Astrocyte (in vitro differentiated cells and primary cell): ENCODE data around the gene LMNB1. TPM values are rescaled to one million over a fixed set of nuclear protein-coding genes. Genes with fewer than 3 reads are reported as not detected.

Experiments used
- DNase-seq: peaks from one replicate; pipeline ENCODE4 v3.0.0-alpha.2; 2010; ENCODE audit warnings: low read depth
- FAIRE-seq: peaks from 2 replicates; lab custom pipeline; 2011; peaks lifted over from hg19 to GRCh38; lab: Jason Lieb, UNC
- H2AFZ ChIP-seq: 2 replicates; pipeline ENCODE4 v1.6.0; 2012; ENCODE audit warnings: low read depth, low read length, inconsistent platforms
- H3K27ac ChIP-seq: 2 replicates; pipeline ENCODE4 v1.5.1; 2011; ENCODE audit warnings: low read depth, low read length, inconsistent platforms
- H3K27me3 ChIP-seq: 2 replicates; pipeline ENCODE4 v1.6.0; 2011; ENCODE audit warnings: low read length, inconsistent platforms; ENCODE audit not compliant: insufficient read depth
- H3K36me3 ChIP-seq: 2 replicates; pipeline ENCODE4 v1.5.1; 2011; ENCODE audit warnings: low read length, inconsistent platforms; ENCODE audit not compliant: insufficient read depth
- H3K4me1 ChIP-seq: 2 replicates; pipeline ENCODE4 v1.5.1; 2011; ENCODE audit warnings: low read length, inconsistent platforms; ENCODE audit not compliant: insufficient read depth
- H3K4me2 ChIP-seq: 2 replicates; pipeline ENCODE4 v1.6.0; 2012; ENCODE audit warnings: low read length, inconsistent platforms
- H3K4me3 ChIP-seq: 2 replicates; pipeline ENCODE4 v1.5.1; 2011; ENCODE audit warnings: low read depth, mild to moderate bottlenecking, low read length, inconsistent platforms; ENCODE audit not compliant: insufficient read depth
- H3K79me2 ChIP-seq: 2 replicates; pipeline ENCODE4 v1.6.0; 2012; ENCODE audit warnings: mild to moderate bottlenecking, low read length, inconsistent platforms; ENCODE audit not compliant: insufficient read depth
- H3K9ac ChIP-seq: 2 replicates; pipeline ENCODE4 v1.6.0; 2012; ENCODE audit warnings: mild to moderate bottlenecking, low read length, inconsistent platforms
- H3K9me3 ChIP-seq: 2 replicates; pipeline ENCODE4 v1.5.1; 2012; ENCODE audit warnings: low read depth, mild to moderate bottlenecking, low read length, inconsistent platforms; ENCODE audit not compliant: insufficient read depth
- H4K20me1 ChIP-seq: 2 replicates; pipeline ENCODE4 v1.6.0; 2012; ENCODE audit warnings: low read length, inconsistent platforms; ENCODE audit not compliant: insufficient read depth
- H3K27ac Mint-ChIP-seq: one replicate; pipeline ENCODE4 v1.8.0; 2021; ENCODE audit warnings: mild to moderate bottlenecking, mixed read lengths; ENCODE audit not compliant: unreplicated experiment
- H3K27me3 Mint-ChIP-seq: one replicate; pipeline ENCODE4 v1.8.0; 2021; ENCODE audit warnings: low read depth, mixed read lengths; ENCODE audit not compliant: unreplicated experiment
- H3K36me3 Mint-ChIP-seq: one replicate; pipeline ENCODE4 v1.8.0; 2021; ENCODE audit warnings: low read depth, mixed read lengths; ENCODE audit not compliant: unreplicated experiment
- H3K4me1 Mint-ChIP-seq: one replicate; pipeline ENCODE4 v1.8.0; 2021; ENCODE audit warnings: low read depth, mixed read lengths; ENCODE audit not compliant: unreplicated experiment
- H3K4me3 Mint-ChIP-seq: one replicate; pipeline ENCODE4 v1.8.0; 2021; ENCODE audit warnings: mild to moderate bottlenecking, moderate library complexity, mixed read lengths; ENCODE audit not compliant: unreplicated experiment
- H3K9me3 Mint-ChIP-seq: one replicate; pipeline ENCODE4 v1.8.0; 2021; ENCODE audit warnings: mild to moderate bottlenecking, mixed read lengths; ENCODE audit not compliant: unreplicated experiment
- EZH2 ChIP-seq: IDR thresholded peaks from 2 replicates; pipeline ENCODE4 v1.6.1; 2012; ENCODE audit warnings: mild to moderate bottlenecking, low read length, inconsistent platforms; ENCODE audit not compliant: insufficient read depth
- total RNA-seq: library from RNA; stranded (reverse); gene quantifications from 2 replicates; pipeline ENCODE4 v1.2.1, GENCODE V29; 2021
- TF ChIP-seq, protein P1 (sequence below): IDR thresholded peaks from 2 replicates; pipeline ENCODE4 v1.5.1; 2011; ENCODE audit warnings: low read depth, mild to moderate bottlenecking, inconsistent platforms, low read length, moderate library complexity; ENCODE audit not compliant: insufficient read depth

The LMNB1 gene
- total RNA-seq, 1 donor from 2014 or later: 12.7 TPM

DNA sequence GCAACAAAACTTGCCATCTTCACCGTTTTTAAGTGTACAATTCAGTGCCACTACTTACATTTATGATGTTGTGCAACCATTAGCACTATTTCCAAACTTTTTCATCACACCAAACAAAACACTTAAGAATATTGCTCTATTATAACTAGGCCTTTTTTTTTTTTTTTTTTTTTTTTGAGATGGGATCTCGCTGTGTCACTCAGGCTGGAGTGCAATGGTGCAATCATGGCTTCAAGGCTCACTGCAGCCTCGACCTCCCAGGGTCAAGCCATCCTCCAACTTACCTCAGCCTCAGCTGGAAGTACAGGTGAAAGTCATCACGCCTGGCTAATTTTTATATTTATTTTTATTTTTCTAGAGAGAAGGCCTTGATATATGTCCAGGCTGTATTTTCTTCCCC lies 22.3 kb upstream of the LMNB1 start:
- Histone ChIP-seq H3K9ac (no peak overlapping the region), H3K4me2 (no peak overlapping the region), H3K9me3 (no peaks in the 10 kb centered on the region), H3K36me3 (no peaks in the 10 kb centered on the region), H3K4me3 (no peak overlapping the region), H3K79me2 (no peaks in the 10 kb centered on the region), H3K4me1 (no peaks in the 10 kb centered on the region), H3K27ac (no peak overlapping the region), H2AFZ (no peak overlapping the region), H4K20me1 (no peaks in the 10 kb centered on the region), H3K27me3 (no peaks in the 10 kb centered on the region)
- no peak for DNase-seq
- Mint-ChIP-seq H3K27ac (no peak overlapping the region), H3K4me1 (no peaks in the 10 kb centered on the region), H3K4me3 (no peak overlapping the region), H3K36me3 (no peaks in the 10 kb centered on the region), H3K27me3 (peaks cover 7% of the 10 kb centered on the region), H3K9me3 (no peaks in the 10 kb centered on the region)
- no peak for FAIRE-seq
- TF ChIP-seq, protein P1, sequence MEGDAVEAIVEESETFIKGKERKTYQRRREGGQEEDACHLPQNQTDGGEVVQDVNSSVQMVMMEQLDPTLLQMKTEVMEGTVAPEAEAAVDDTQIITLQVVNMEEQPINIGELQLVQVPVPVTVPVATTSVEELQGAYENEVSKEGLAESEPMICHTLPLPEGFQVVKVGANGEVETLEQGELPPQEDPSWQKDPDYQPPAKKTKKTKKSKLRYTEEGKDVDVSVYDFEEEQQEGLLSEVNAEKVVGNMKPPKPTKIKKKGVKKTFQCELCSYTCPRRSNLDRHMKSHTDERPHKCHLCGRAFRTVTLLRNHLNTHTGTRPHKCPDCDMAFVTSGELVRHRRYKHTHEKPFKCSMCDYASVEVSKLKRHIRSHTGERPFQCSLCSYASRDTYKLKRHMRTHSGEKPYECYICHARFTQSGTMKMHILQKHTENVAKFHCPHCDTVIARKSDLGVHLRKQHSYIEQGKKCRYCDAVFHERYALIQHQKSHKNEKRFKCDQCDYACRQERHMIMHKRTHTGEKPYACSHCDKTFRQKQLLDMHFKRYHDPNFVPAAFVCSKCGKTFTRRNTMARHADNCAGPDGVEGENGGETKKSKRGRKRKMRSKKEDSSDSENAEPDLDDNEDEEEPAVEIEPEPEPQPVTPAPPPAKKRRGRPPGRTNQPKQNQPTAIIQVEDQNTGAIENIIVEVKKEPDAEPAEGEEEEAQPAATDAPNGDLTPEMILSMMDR: no peak
- no peak for TF ChIP-seq EZH2

DNA sequence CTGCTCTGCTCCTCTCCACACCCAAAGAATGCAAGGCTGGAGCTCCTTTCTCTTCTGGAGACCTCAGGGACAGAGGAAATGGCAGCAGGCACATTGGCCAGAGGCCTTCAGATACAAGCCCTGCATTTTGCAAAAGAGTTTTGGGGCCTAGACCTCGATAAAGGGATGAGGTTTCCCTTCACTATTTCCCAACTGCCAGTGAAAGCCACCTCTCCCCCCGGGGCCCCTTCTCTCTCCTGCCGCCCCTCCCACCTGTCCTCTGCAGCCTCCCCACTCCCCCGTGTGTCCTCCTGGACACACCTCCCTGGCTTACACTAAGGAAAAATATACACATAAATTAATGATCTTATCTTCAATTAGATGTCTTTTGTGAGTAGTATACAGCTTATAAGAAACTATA lies 21.3 kb upstream of the LMNB1 start:
- Histone ChIP-seq H3K9me3 (no peaks in the 10 kb centered on the region), H3K79me2 (no peaks in the 10 kb centered on the region), H3K4me1 (no peaks in the 10 kb centered on the region), H3K9ac (no peak overlapping the region), H3K27ac (no peak overlapping the region), H3K4me2 (no peak overlapping the region), H3K36me3 (no peaks in the 10 kb centered on the region), H3K4me3 (no peak overlapping the region), H4K20me1 (no peaks in the 10 kb centered on the region), H3K27me3 (no peaks in the 10 kb centered on the region), H2AFZ (no peak overlapping the region)
- DNase-seq: no peak
- no peak for FAIRE-seq
- H3K27me3 Mint-ChIP-seq: peaks cover 4% of the 10 kb centered on the region
- H3K4me3 Mint-ChIP-seq: no peak overlapping the region
- H3K27ac Mint-ChIP-seq: no peak overlapping the region
- H3K4me1 Mint-ChIP-seq: no peaks in the 10 kb centered on the region
- no peaks in the 10 kb centered on the region for H3K9me3 Mint-ChIP-seq
- no peaks in the 10 kb centered on the region for H3K36me3 Mint-ChIP-seq
- TF ChIP-seq EZH2: no peak
- TF ChIP-seq, protein P1: no peak

DNA sequence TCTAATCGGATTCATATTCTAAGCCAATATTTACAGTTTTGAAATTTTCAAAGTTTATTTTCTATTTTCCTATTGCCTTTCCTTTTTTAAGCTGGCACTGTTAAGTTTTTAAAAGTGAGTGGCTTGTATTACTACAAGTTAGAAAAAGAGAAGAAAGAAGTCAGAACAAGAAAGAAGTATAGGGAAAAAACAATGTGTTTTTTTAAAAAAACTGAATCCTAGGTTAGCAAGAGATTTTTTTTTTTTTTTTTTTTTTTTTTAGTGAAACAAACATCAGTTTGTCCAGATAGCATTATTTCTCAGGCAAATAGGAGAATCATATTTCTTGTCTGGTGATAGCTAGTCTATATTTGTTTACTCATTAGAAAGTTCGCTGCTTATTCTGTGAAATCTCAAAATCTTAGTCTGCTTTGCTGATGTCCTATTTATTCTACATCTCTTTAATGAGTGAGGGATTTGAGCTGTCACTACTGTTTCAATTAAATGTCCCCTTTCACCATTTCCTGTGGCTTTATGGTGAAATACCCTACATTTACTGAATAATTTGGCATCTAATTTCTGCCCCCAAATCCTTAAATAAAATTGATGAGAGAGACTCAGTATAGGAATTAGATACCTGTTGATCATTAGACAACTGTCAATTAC lies 19.1 kb upstream of the LMNB1 start:
- Histone ChIP-seq H3K27me3 (no peaks in the 10 kb centered on the region), H4K20me1 (no peaks in the 10 kb centered on the region), H3K9me3 (no peaks in the 10 kb centered on the region), H2AFZ (no peak overlapping the region), H3K4me1 (no peaks in the 10 kb centered on the region), H3K4me2 (no peak overlapping the region), H3K36me3 (no peaks in the 10 kb centered on the region), H3K27ac (no peak overlapping the region), H3K4me3 (no peak overlapping the region), H3K9ac (no peak overlapping the region), H3K79me2 (no peaks in the 10 kb centered on the region)
- no peaks in the 10 kb centered on the region for H3K4me1 Mint-ChIP-seq
- peaks cover 2% of the 10 kb centered on the region for H3K27me3 Mint-ChIP-seq
- H3K4me3 Mint-ChIP-seq: no peak overlapping the region
- no peak overlapping the region for H3K27ac Mint-ChIP-seq
- FAIRE-seq (no peak), DNase-seq (no peak)
- H3K9me3 Mint-ChIP-seq: no peaks in the 10 kb centered on the region
- TF ChIP-seq, protein P1: no peak
- no peak for TF ChIP-seq EZH2
- no peaks in the 10 kb centered on the region for H3K36me3 Mint-ChIP-seq
